Gastrocnemius medialis (tissue), 4 donors: ENCODE results near the gene AFF3. TPM values are rescaled to one million over a fixed set of nuclear protein-coding genes. Genes with fewer than 3 reads are reported as not detected.

Experiments used
- ATAC-seq, 2 donors: fragments of 150-250 bp; one replicate each; pipeline ENCODE4 v1.9.1; 2016
- DNase-seq, 2 donors: peaks; one replicate each; pipeline ENCODE4 v3.0.0-alpha.2; 2019
- H3K27ac ChIP-seq, 4 donors: fragments of 200-600 bp; sonication (generic); 1 replicate in 1 of 4; 2 replicates in 3 of 4; pipeline ENCODE4 v1.5.1; 2016 to 2018; ENCODE audit warnings: mild to moderate bottlenecking in 2 of 4, moderate library complexity in 1 of 4
- H3K27me3 ChIP-seq, 3 donors: fragments of 200-600 bp; sonication (generic) in 2 of 3; 1 replicate in 1 of 3; 2 replicates in 2 of 3; pipeline versions ENCODE4 v1.5.1 to v1.6.0; 2016 to 2019; ENCODE audit warnings: mild to moderate bottlenecking in 1 of 3, moderate library complexity in 1 of 3
- H3K36me3 ChIP-seq, 2 donors: fragments of 200-600 bp; sonication (generic) in 1 of 2; one replicate each; pipeline ENCODE4 v1.5.1; 2017 to 2018
- H3K4me1 ChIP-seq, 2 donors: fragments of 200-600 bp; sonication (generic) in 1 of 2; one replicate each; pipeline ENCODE4 v1.5.1; 2016 to 2017; ENCODE audit warnings: mild to moderate bottlenecking in 2 of 2
- H3K4me3 ChIP-seq, 4 donors: fragments of 200-600 bp; sonication (generic) in 3 of 4; 1 replicate in 1 of 4; 2 replicates in 3 of 4; pipeline ENCODE4 v1.5.1; 2016 to 2019; ENCODE audit warnings: mild to moderate bottlenecking in 2 of 4
- H3K9me3 ChIP-seq, 3 donors: fragments of 200-600 bp; sonication (generic) in 2 of 3; 1 replicate in 1 of 3; 2 replicates in 2 of 3; pipeline ENCODE4 v1.5.1; 2016 to 2019
- POLR2A ChIP-seq, 2 donors: fragments of 450-650 bp; IDR thresholded peaks; one replicate each; pipeline ENCODE4 v1.6.1; 2017; ENCODE audit warnings: antibody characterized with exemption in 2 of 2, mild to moderate bottlenecking in 2 of 2, moderate library complexity in 2 of 2
- in situ Hi-C, 4 donors: fragments of 200-750 bp; cut with MboI; loops; one replicate each; pipeline versions ENCODE4 v1.15.0 to v1.8.0; 2017; ENCODE audit warnings: low sequenced_read_pairs in 4 of 4
- intact Hi-C: fragments of 100-400 bp; cut with DNase I; formaldehyde crosslinking; loops from one replicate; pipeline ENCODE4 v1.15.1; 2023; ENCODE audit warnings: low total_unique reads
- total RNA-seq, 4 donors: library from RNA; depleted of rRNA; stranded (reverse); fragments of >200 nt; gene quantifications; one replicate each; pipeline versions ENCODE4 v1.1.0 to v1.2.3, GENCODE V29; 2016
- TF ChIP-seq, protein P1 (sequence below), 5 experiments: fragments of 450-650 bp in 3 of 5; fragments of 200-600 bp in 2 of 5; sonication (generic) in 2 of 5; IDR thresholded peaks in 4 of 5; conservative IDR thresholded peaks in 1 of 5; 1 replicate in 4 of 5; 2 replicates in 1 of 5; pipeline ENCODE4 v1.5.1; 2016 to 2019; ENCODE audit warnings: antibody characterized with exemption in 5 of 5, mild to moderate bottlenecking in 3 of 5, moderate library complexity in 3 of 5

AFF3 gene
- total RNA-seq, 4 donors from 2014 or later: 0.22 to 0.55 (median 0.47) TPM

- Histone ChIP-seq H3K27me3 (peaks cover 0 to 2% (median 0%) of the 10 kb centered on the region in 3 donors), H3K4me3 (no peak overlapping the region), H3K36me3 (no peaks in the 10 kb centered on the region), H3K4me1 (no peaks in the 10 kb centered on the region), H3K27ac (no peak overlapping the region), H3K9me3 (no peaks in the 10 kb centered on the region)
- no peak for TF ChIP-seq POLR2A (IDR thresholded peaks at IDR 0.05)
- ATAC-seq (no peak), DNase-seq (no peak)
- intact Hi-C loops (no loop called here), in situ Hi-C loops (no loop called here)
Observed at GRCh38 chr2:99977966-99978365, 164.4 kb downstream of the AFF3 start.

DNA sequence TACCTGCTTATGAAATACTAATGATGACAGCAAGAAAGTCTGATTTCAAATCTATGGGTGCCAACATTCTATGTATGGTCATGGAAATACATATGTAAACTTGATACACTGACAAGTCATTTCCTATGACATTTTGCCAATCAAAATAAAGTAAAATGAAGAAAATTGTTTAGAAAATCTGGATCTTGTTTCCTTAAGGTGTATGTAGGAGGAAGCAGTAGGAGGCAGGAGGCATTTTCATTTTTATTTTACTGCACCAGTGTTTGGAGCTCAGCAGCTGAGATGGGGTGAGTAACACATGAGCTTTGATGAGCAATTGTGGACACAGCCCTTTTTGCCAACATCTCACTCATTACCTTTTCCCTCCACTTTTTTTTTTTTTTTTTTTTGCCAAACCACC lies 167.0 kb downstream of the AFF3 start:
- H3K27ac ChIP-seq: no peak overlapping the region
- no peak overlapping the region for H3K4me3 ChIP-seq
- peaks cover 0 to 2% (median 0%) of the 10 kb centered on the region in 3 donors for H3K27me3 ChIP-seq
- H3K36me3 ChIP-seq: no peaks in the 10 kb centered on the region
- in situ Hi-C loops: no loop called here
- H3K4me1 ChIP-seq: no peaks in the 10 kb centered on the region
- no peak for ATAC-seq
- no peaks in the 10 kb centered on the region for H3K9me3 ChIP-seq
- intact Hi-C loops: no loop called here
- DNase-seq: no peak
- no peak for TF ChIP-seq POLR2A (IDR thresholded peaks at IDR 0.05)
- TF ChIP-seq, protein P1, sequence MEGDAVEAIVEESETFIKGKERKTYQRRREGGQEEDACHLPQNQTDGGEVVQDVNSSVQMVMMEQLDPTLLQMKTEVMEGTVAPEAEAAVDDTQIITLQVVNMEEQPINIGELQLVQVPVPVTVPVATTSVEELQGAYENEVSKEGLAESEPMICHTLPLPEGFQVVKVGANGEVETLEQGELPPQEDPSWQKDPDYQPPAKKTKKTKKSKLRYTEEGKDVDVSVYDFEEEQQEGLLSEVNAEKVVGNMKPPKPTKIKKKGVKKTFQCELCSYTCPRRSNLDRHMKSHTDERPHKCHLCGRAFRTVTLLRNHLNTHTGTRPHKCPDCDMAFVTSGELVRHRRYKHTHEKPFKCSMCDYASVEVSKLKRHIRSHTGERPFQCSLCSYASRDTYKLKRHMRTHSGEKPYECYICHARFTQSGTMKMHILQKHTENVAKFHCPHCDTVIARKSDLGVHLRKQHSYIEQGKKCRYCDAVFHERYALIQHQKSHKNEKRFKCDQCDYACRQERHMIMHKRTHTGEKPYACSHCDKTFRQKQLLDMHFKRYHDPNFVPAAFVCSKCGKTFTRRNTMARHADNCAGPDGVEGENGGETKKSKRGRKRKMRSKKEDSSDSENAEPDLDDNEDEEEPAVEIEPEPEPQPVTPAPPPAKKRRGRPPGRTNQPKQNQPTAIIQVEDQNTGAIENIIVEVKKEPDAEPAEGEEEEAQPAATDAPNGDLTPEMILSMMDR (IDR thresholded peaks at IDR 0.05 in 4 of 5, conservative IDR thresholded peaks at IDR 0.05 in 1 of 5): no peak

DNA sequence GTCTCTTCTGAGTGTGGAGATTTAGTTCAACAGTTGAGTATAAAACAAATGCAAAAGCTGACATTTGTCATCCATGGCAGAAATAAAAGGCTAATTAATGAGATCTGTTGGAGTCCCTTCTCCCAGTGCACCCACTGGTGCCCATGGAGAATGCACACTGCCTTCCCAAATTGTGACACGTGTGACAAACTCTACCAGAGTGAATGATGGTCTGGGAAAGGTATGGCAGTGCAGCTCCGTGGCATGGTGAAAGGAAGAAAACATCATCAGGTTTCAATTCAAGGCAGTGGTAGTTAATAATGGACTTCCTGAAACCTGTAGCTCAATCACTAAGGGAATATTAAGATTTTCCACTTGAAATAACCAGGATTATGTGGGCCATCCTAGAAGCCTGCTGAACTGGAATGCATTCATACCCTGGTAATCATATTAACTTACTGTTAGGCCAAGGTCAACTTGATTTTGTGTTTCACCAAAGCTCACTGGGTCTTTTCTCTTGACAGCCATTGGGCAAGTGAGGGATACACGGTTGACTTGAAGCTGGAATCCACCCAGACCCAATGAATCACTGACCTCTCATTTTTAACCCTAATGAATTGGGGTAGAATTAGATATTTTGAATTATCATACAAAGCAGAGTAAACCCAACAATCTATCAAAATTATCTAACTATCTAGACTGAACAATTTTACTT lies 167.6 kb downstream of the AFF3 start:
- Histone ChIP-seq H3K27ac (no peak overlapping the region), H3K4me3 (no peak overlapping the region), H3K27me3 (peaks cover 0 to 2% (median 0%) of the 10 kb centered on the region in 3 donors), H3K4me1 (no peaks in the 10 kb centered on the region), H3K36me3 (no peaks in the 10 kb centered on the region), H3K9me3 (no peaks in the 10 kb centered on the region)
- ATAC-seq (no peak), DNase-seq (no peak)
- intact Hi-C loops (no loop called here), in situ Hi-C loops (no loop called here)
- TF ChIP-seq, protein P1 (IDR thresholded peaks at IDR 0.05 in 4 of 5, conservative IDR thresholded peaks at IDR 0.05 in 1 of 5): no peak
- TF ChIP-seq POLR2A (IDR thresholded peaks at IDR 0.05): no peak

DNA sequence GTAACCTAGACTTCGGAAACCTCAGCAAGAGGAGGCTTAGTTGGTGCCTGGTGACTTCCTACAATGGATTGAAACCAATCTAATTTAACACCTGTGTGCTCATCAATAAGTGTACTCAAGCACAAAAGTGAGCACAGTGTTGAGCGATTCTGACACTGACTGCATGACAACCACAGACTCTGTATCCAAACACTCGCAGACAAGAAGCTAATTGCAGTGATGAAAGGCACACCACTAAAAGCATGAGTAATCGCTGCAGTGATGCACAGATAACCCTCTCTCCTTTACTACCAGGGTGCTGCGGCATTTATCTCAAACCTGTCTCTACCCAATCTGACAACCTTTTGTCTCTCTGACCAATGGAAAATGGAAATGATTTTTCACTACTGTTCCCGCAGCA lies 168.1 kb downstream of the AFF3 start:
- DNase-seq (no peak), ATAC-seq (no peak)
- no peaks in the 10 kb centered on the region for H3K36me3 ChIP-seq
- H3K27me3 ChIP-seq: peaks cover 0 to 2% (median 0%) of the 10 kb centered on the region in 3 donors
- in situ Hi-C loops: no loop called here
- no peak for TF ChIP-seq POLR2A (IDR thresholded peaks at IDR 0.05)
- TF ChIP-seq, protein P1 (IDR thresholded peaks at IDR 0.05 in 4 of 5, conservative IDR thresholded peaks at IDR 0.05 in 1 of 5): no peak
- no peaks in the 10 kb centered on the region for H3K9me3 ChIP-seq
- no peaks in the 10 kb centered on the region for H3K4me1 ChIP-seq
- H3K27ac ChIP-seq: no peak overlapping the region
- no peak overlapping the region for H3K4me3 ChIP-seq
- intact Hi-C loops: no loop called here

DNA sequence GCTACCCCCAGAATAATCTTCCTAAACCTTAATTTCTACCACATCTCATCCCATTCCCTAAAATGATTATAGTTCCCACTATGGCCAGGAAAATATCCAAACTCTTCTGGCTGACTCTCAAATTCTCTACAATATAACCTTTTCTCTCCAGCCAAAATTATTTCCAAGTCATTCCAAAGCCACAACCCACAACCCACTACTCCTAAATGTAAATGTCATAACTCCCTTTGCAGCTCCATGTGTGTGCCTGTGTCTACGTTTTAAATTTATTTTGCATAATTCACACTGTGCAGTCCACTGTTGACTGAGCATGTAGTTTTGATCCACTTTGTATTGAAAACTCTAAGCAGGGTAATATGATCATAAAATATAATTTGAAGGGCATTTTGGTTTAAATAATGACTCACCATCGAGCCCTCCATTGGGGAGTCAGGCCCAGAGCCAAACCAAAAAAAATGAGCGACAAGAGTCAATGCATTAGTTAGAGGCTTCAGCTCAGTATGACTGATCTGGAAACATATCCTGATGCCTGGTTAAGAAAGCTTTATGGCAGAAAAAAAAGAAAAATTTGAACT lies 171.0 kb downstream of the AFF3 start:
- Histone ChIP-seq H3K4me3 (no peak overlapping the region), H3K27me3 (peaks cover 0 to 2% (median 0%) of the 10 kb centered on the region in 3 donors), H3K9me3 (no peaks in the 10 kb centered on the region), H3K4me1 (no peaks in the 10 kb centered on the region), H3K36me3 (no peaks in the 10 kb centered on the region), H3K27ac (no peak overlapping the region)
- DNase-seq (no peak), ATAC-seq (no peak)
- in situ Hi-C loops: no loop called here
- TF ChIP-seq, protein P1 (IDR thresholded peaks at IDR 0.05 in 4 of 5, conservative IDR thresholded peaks at IDR 0.05 in 1 of 5): no peak
- TF ChIP-seq POLR2A (IDR thresholded peaks at IDR 0.05): no peak
- intact Hi-C loops: no loop called here
